Esophagus muscularis mucosa (tissue), 4 donors: ENCODE results near the gene CFAP206. TPM values are rescaled to one million over a fixed set of nuclear protein-coding genes. Genes with fewer than 3 reads are reported as not detected.
A peak's percentile ranks its signal among the peaks of the same experiment; 100 is the strongest.

Source experiments
- DNase-seq: peaks from one replicate; pipeline ENCODE4 v3.0.0-alpha.2; 2017; ENCODE audit errors: extremely low spot score
- H3K27ac ChIP-seq, 4 donors: fragments of 200-600 bp; sonication (generic); replicated peaks in 1 of 4; 1 replicate in 3 of 4; 2 replicates in 1 of 4; pipeline ENCODE4 v1.5.1; 2016 to 2019; ENCODE audit warnings: mild to moderate bottlenecking in 1 of 4
- H3K27me3 ChIP-seq, 4 donors: fragments of 200-600 bp; sonication (generic); one replicate each; pipeline versions ENCODE4 v1.5.1 to v1.6.0; 2016 to 2019
- H3K36me3 ChIP-seq, 4 donors: fragments of 200-600 bp; sonication (generic); one replicate each; pipeline ENCODE4 v1.5.1; 2016 to 2019
- H3K4me1 ChIP-seq, 4 donors: fragments of 200-600 bp; sonication (generic); one replicate each; pipeline ENCODE4 v1.5.1; 2016 to 2019
- H3K4me3 ChIP-seq, 4 donors: fragments of 200-600 bp; sonication (generic); 1 replicate in 2 of 4; 2 replicates in 2 of 4; pipeline ENCODE4 v1.5.1; 2016 to 2019; ENCODE audit warnings: mild to moderate bottlenecking in 4 of 4, moderate library complexity in 1 of 4
- H3K9me3 ChIP-seq, 4 donors: fragments of 200-600 bp; sonication (generic); 1 replicate in 3 of 4; 2 replicates in 1 of 4; pipeline ENCODE4 v1.5.1; 2016 to 2019
- EP300 ChIP-seq: sonication (generic); formaldehyde crosslinking; IDR thresholded peaks from one replicate; pipeline ENCODE4 v1.6.1; 2017; ENCODE audit warnings: antibody characterized with exemption
- POLR2A ChIP-seq: fragments of 450-650 bp; IDR thresholded peaks from one replicate; pipeline ENCODE4 v1.6.1; 2017; ENCODE audit warnings: antibody characterized with exemption, moderate library complexity, mild to moderate bottlenecking, low read depth
- POLR2AphosphoS5 ChIP-seq, 2 donors: sonication (generic); formaldehyde crosslinking; IDR thresholded peaks; one replicate each; pipeline ENCODE4 v1.6.1; 2017; ENCODE audit warnings: antibody characterized with exemption in 2 of 2
- WGBS: methylation state at CpG from one replicate; pipeline ENCODE4 v1.1.5; 2018; 5-methylcytosine and 5-hydroxymethylcytosine counted together
- intact Hi-C: fragments of 100-400 bp; cut with DNase I; formaldehyde crosslinking; loops from one replicate; pipeline ENCODE4 v1.15.1; 2023
- total RNA-seq, 4 donors: library from RNA; depleted of rRNA; stranded (reverse); fragments of >200 nt; gene quantifications; one replicate each; pipeline versions ENCODE4 v1.1.0 to v1.2.1, GENCODE V29; 2016
- TF ChIP-seq, protein P1 (sequence below), 3 experiments: fragments of 200-600 bp in 2 of 3; fragments of 450-650 bp in 1 of 3; sonication (generic) in 2 of 3; IDR thresholded peaks; one replicate each; pipeline ENCODE4 v1.5.1; 2017 to 2019; ENCODE audit warnings: antibody characterized with exemption in 3 of 3, mild to moderate bottlenecking in 2 of 3, moderate library complexity in 1 of 3

Gene CFAP206
- total RNA-seq, 4 donors from 2014 or later, result 0.23 to 0.26 TPM; not detected in 2

- intact Hi-C loops, result no loop called here
- WGBS, result 83% methylated on average over 10 of the region's 10 CpGs
- Histone ChIP-seq H3K27me3 (no peaks in the 10 kb centered on the region), H3K9me3 (no peaks in the 10 kb centered on the region), H3K4me1 (no peaks in the 10 kb centered on the region), H3K36me3 (no peaks in the 10 kb centered on the region), H3K27ac (no peak overlapping the region), H3K4me3 (no peak overlapping the region)
- DNase-seq, result no peak
- TF ChIP-seq POLR2AphosphoS5 (IDR thresholded peaks at IDR 0.05), result no peak
- no peak for TF ChIP-seq EP300
- TF ChIP-seq, protein P1, sequence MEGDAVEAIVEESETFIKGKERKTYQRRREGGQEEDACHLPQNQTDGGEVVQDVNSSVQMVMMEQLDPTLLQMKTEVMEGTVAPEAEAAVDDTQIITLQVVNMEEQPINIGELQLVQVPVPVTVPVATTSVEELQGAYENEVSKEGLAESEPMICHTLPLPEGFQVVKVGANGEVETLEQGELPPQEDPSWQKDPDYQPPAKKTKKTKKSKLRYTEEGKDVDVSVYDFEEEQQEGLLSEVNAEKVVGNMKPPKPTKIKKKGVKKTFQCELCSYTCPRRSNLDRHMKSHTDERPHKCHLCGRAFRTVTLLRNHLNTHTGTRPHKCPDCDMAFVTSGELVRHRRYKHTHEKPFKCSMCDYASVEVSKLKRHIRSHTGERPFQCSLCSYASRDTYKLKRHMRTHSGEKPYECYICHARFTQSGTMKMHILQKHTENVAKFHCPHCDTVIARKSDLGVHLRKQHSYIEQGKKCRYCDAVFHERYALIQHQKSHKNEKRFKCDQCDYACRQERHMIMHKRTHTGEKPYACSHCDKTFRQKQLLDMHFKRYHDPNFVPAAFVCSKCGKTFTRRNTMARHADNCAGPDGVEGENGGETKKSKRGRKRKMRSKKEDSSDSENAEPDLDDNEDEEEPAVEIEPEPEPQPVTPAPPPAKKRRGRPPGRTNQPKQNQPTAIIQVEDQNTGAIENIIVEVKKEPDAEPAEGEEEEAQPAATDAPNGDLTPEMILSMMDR (IDR thresholded peaks at IDR 0.05), result no peak
Observed at GRCh38 chr6:87396595-87397392, 11.0 kb upstream of the CFAP206 start.

GRCh38 chr6:87397656-87398055 is 10.1 kb upstream of the CFAP206 start:
- Histone ChIP-seq H3K4me1 (no peaks in the 10 kb centered on the region), H3K27ac (no peak overlapping the region), H3K27me3 (no peaks in the 10 kb centered on the region), H3K4me3 (no peak overlapping the region), H3K36me3 (no peaks in the 10 kb centered on the region), H3K9me3 (no peaks in the 10 kb centered on the region)
- 94% methylated on average over 1 of the region's 1 CpG for WGBS
- intact Hi-C loops, result no loop called here
- TF ChIP-seq, protein P1 (IDR thresholded peaks at IDR 0.05), result no peak
- TF ChIP-seq POLR2AphosphoS5 (IDR thresholded peaks at IDR 0.05), result no peak
- DNase-seq, result no peak

DNA sequence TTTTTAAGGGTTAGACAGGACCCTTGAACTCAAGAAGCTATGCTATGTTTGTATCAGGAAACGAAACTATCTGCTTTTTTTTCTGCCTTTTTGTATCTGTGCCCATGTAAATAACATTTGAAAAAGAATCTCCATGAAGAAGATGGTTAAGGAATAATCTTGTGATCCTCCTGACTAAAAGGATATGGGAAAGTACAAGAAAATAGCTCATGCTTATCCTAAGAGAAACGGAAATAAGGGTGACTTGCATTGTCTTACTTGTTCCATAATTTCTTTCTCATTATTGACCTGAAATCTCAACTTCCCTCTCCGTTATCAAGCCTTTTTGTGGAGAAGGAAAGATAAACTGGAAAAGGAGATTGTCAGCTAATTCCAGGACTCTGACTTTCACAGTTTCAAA is 5.9 kb upstream of the CFAP206 start:
- intact Hi-C loops, result no loop called here
- no peak overlapping the region for H3K4me3 ChIP-seq
- WGBS, result 80% methylated on average over 3 of the region's 3 CpGs

GRCh38 chr6:87407561-87407900 is 241 bp upstream of the CFAP206 start:
- intact Hi-C loops, result loop anchor here (5.0 kb wide), 2 partner anchors 65 to 180 kb away; partner anchors contain the start of genes RARS2 and SLC35A1
- Histone ChIP-seq H3K27me3 (no peaks in the 10 kb centered on the region), H3K27ac (peak overlapping the region; percentile 73 to 87 (median 82)), H3K36me3 (no peaks in the 10 kb centered on the region), H3K4me1 (peaks cover 4 to 11% (median 7%) of the 10 kb centered on the region in 4 donors), H3K9me3 (no peaks in the 10 kb centered on the region), H3K4me3 (peak overlapping the region; percentile 72 to 89 (median 84))
- DNase-seq, result no peak
- TF ChIP-seq, protein P1 (IDR thresholded peaks at IDR 0.05), result no peak
- WGBS, result 0% methylated on average over 10 of the region's 10 CpGs

More for the DNA sequence above, 5.9 kb upstream of the CFAP206 start:
- TF ChIP-seq EP300, result no peak
- TF ChIP-seq POLR2A, result no peak
- no peak for TF ChIP-seq POLR2AphosphoS5 (IDR thresholded peaks at IDR 0.05)
- TF ChIP-seq, protein P1 (IDR thresholded peaks at IDR 0.05), result no peak
- Histone ChIP-seq H3K27ac (no peak overlapping the region), H3K4me1 (peaks cover 0 to under 1% (median 0%) of the 10 kb centered on the region in 4 donors), H3K36me3 (no peaks in the 10 kb centered on the region), H3K27me3 (no peaks in the 10 kb centered on the region), H3K9me3 (no peaks in the 10 kb centered on the region)
- DNase-seq, result no peak

- Histone ChIP-seq H3K27me3 (no peaks in the 10 kb centered on the region), H3K4me3 (peak overlapping the region; percentile 72 to 89 (median 84)), H3K27ac (peak overlapping the region; percentile 73 to 87 (median 82)), H3K36me3 (no peaks in the 10 kb centered on the region), H3K4me1 (peaks cover 4 to 11% (median 7%) of the 10 kb centered on the region in 4 donors), H3K9me3 (no peaks in the 10 kb centered on the region)
- WGBS, result 35% methylated on average over 5 of the region's 5 CpGs
- intact Hi-C loops, result loop anchor here (5.0 kb wide), 2 partner anchors 64 to 179 kb away; partner anchors contain the start of genes RARS2 and SLC35A1
- TF ChIP-seq POLR2A, result no peak
- TF ChIP-seq, protein P1 (IDR thresholded peaks at IDR 0.05), result no peak
- no peak for TF ChIP-seq POLR2AphosphoS5 (IDR thresholded peaks at IDR 0.05)
- TF ChIP-seq EP300, result no peak
- no peak for DNase-seq
Observed at GRCh38 chr6:87408721-87409155, 966 bp downstream of the CFAP206 start.
